HEK293 (cell line): ENCODE results near the gene BOD1.

ENCODE experiments used
- CTCF ChIA-PET: fragments of 350-600 bp; formaldehyde crosslinking; extraction: SDS; loops from one replicate; lab custom pipeline; 2021; ENCODE audit warnings: antibody characterized with exemption; lab: Yijun Ruan, JAX
- POLR2A ChIA-PET: fragments of 300-600 bp; formaldehyde crosslinking; extraction: SDS; loops from one replicate; lab custom pipeline; 2020; ENCODE audit warnings: antibody characterized with exemption, inconsistent platforms; lab: Yijun Ruan, JAX
- H3K27ac ChIP-seq: fragments of 200-500 bp; sonication (Bioruptor generic); 2 replicates; pipeline ENCODE4 v1.5.1; 2014; ENCODE audit warnings: low read depth, low read length, control low read depth, inconsistent platforms; ENCODE audit errors: extremely low read depth
- H3K36me3 ChIP-seq, 2 experiments: fragments of 200-500 bp in 1 of 2; sonication (Bioruptor generic) in 1 of 2; 1 replicate in 1 of 2; 2 replicates in 1 of 2; pipeline ENCODE4 v1.5.1; 2014 to 2017; ENCODE audit warnings: inconsistent platforms in 2 of 2, low read length in 2 of 2; ENCODE audit not compliant: control insufficient read depth in 2 of 2, insufficient read depth in 1 of 2
- H3K4me1 ChIP-seq: fragments of 200-500 bp; sonication (Bioruptor generic); 2 replicates; pipeline ENCODE4 v1.5.1; 2014; ENCODE audit warnings: mild to moderate bottlenecking, low read length, inconsistent platforms; ENCODE audit not compliant: control insufficient read depth, insufficient read depth
- H3K4me3 ChIP-seq: 2 replicates; pipeline ENCODE4 v1.5.1; 2011; ENCODE audit warnings: low read depth, mild to moderate bottlenecking, control low read depth, low read length, moderate library complexity
- H3K9me3 ChIP-seq: fragments of 200-500 bp; sonication (Bioruptor generic); 2 replicates; pipeline ENCODE4 v1.5.1; 2014; ENCODE audit warnings: low read depth, low read length, inconsistent platforms; ENCODE audit not compliant: control insufficient read depth, insufficient read depth
- ATF2 ChIP-seq: fragments of 450-650 bp; formaldehyde crosslinking; IDR thresholded peaks from 2 replicates; pipeline ENCODE4 v1.5.1; 2016; ENCODE audit warnings: missing biosample characterization, missing genetic modification characterization, low read depth
- BCL6B ChIP-seq: fragments of 450-650 bp; formaldehyde crosslinking; IDR thresholded peaks from 2 replicates; pipeline ENCODE4 v1.5.1; 2017; ENCODE audit warnings: missing biosample characterization, missing genetic modification characterization
- GLI4 ChIP-seq: fragments of 450-650 bp; formaldehyde crosslinking; IDR thresholded peaks from 2 replicates; pipeline ENCODE4 v1.5.1; 2016; ENCODE audit warnings: missing biosample characterization, missing genetic modification characterization
- GLIS2 ChIP-seq: fragments of 450-650 bp; formaldehyde crosslinking; IDR thresholded peaks from 2 replicates; pipeline ENCODE4 v1.5.1; 2016; ENCODE audit warnings: missing biosample characterization, missing genetic modification characterization
- KLF7 ChIP-seq: fragments of 450-650 bp; formaldehyde crosslinking; IDR thresholded peaks from 2 replicates; pipeline ENCODE4 v1.5.1; 2016; ENCODE audit warnings: missing biosample characterization, missing genetic modification characterization, borderline replicate concordance
- PBX3 ChIP-seq: sonication (generic); formaldehyde crosslinking; IDR thresholded peaks from 2 replicates; pipeline ENCODE4 v1.8.1; 2022; ENCODE audit warnings: mild to moderate bottlenecking, moderate library complexity, missing genetic modification reagents
- PRDM10 ChIP-seq: fragments of 450-650 bp; formaldehyde crosslinking; IDR thresholded peaks from 2 replicates; pipeline ENCODE4 v1.5.1; 2016; ENCODE audit warnings: missing biosample characterization, missing genetic modification characterization
- ZBTB6 ChIP-seq: fragments of 450-650 bp; formaldehyde crosslinking; IDR thresholded peaks from 2 replicates; pipeline ENCODE4 v1.5.1; 2017; ENCODE audit warnings: missing biosample characterization, missing genetic modification characterization
- ZBTB7A ChIP-seq: fragments of 450-650 bp; formaldehyde crosslinking; IDR thresholded peaks from 2 replicates; pipeline ENCODE4 v1.5.1; 2016; ENCODE audit warnings: low read depth, missing biosample characterization, missing genetic modification characterization
- ZFHX2 ChIP-seq: fragments of 450-650 bp; formaldehyde crosslinking; conservative IDR thresholded peaks from 2 replicates; pipeline ENCODE4 v1.5.1; 2016; ENCODE audit warnings: missing biosample characterization, missing genetic modification characterization
- ZNF112 ChIP-seq: fragments of 450-650 bp; formaldehyde crosslinking; IDR thresholded peaks from 2 replicates; pipeline ENCODE4 v1.5.0; 2017; ENCODE audit warnings: missing biosample characterization, missing genetic modification characterization
- ZNF133 ChIP-seq: fragments of 450-650 bp; formaldehyde crosslinking; IDR thresholded peaks from 2 replicates; pipeline ENCODE4 v1.5.1; 2016; ENCODE audit warnings: missing biosample characterization, missing genetic modification characterization
- ZNF157 ChIP-seq: fragments of 450-650 bp; formaldehyde crosslinking; IDR thresholded peaks from 2 replicates; pipeline ENCODE4 v1.5.1; 2016; ENCODE audit warnings: missing biosample characterization, missing genetic modification characterization
- ZNF19 ChIP-seq: fragments of 450-650 bp; formaldehyde crosslinking; IDR thresholded peaks from 2 replicates; pipeline ENCODE4; 2016; ENCODE audit warnings: missing biosample characterization, missing genetic modification characterization, low read depth
- ZNF24 ChIP-seq: fragments of 450-650 bp; formaldehyde crosslinking; IDR thresholded peaks from 2 replicates; pipeline ENCODE4 v1.5.1; 2016; ENCODE audit warnings: missing biosample characterization, missing genetic modification characterization
- ZNF280C ChIP-seq: fragments of 450-650 bp; formaldehyde crosslinking; IDR thresholded peaks from 2 replicates; pipeline ENCODE4 v1.5.1; 2016; ENCODE audit warnings: missing biosample characterization, missing genetic modification characterization
- ZNF335 ChIP-seq: fragments of 450-650 bp; formaldehyde crosslinking; conservative IDR thresholded peaks from 2 replicates; pipeline ENCODE4 v1.5.1; 2016; ENCODE audit warnings: missing biosample characterization, missing genetic modification characterization
- ZNF391 ChIP-seq: fragments of 450-650 bp; formaldehyde crosslinking; IDR thresholded peaks from 2 replicates; pipeline ENCODE4 v1.5.1; 2016; ENCODE audit warnings: low read depth, missing biosample characterization, missing genetic modification characterization, borderline replicate concordance
- ZNF404 ChIP-seq: fragments of 450-650 bp; formaldehyde crosslinking; IDR thresholded peaks from 2 replicates; pipeline ENCODE4 v1.5.1; 2017; ENCODE audit warnings: missing biosample characterization, missing genetic modification characterization
- ZNF596 ChIP-seq: fragments of 450-650 bp; IDR thresholded peaks from 2 replicates; pipeline ENCODE4 v1.5.0; 2018; ENCODE audit warnings: missing biosample characterization, mild to moderate bottlenecking, missing genetic modification characterization, moderate library complexity
- ZNF660 ChIP-seq: fragments of 450-650 bp; IDR thresholded peaks from 2 replicates; pipeline ENCODE4 v1.5.1; 2018; ENCODE audit warnings: missing biosample characterization, mild to moderate bottlenecking, missing genetic modification characterization

Gene BOD1

GRCh38 chr5:173645437-173645807, 29.0 kb upstream of the BOD1 start:
- Histone ChIP-seq H3K9me3 (no peaks in the 10 kb centered on the region), H3K4me1 (no peaks in the 10 kb centered on the region), H3K4me3 (no peak overlapping the region), H3K36me3 (no peaks in the 10 kb centered on the region), H3K27ac (no peak overlapping the region)
- ChIA-PET POLR2A (no interaction called here), CTCF (interaction anchor here (1.0 to 1.7 kb wide), 3 partner anchors 10 to 328 kb away, joined by 3 to 5 read pairs (median 3); no protein-coding TSS in a partner anchor)
- TF ChIP-seq ZNF391 (no peak), ZNF280C (no peak), ZNF112 (tag by site-specific recombination) (no peak), KLF7 (tag by site-specific recombination) (no peak), ZNF596 (tag by site-specific recombination) (no peak), ZNF24 (tag by site-specific recombination) (no peak), GLIS2 (tag by site-specific recombination) (no peak), ZNF19 (tag by site-specific recombination) (no peak), BCL6B (tag by site-specific recombination) (no peak), ATF2 (no peak), GLI4 (tag by site-specific recombination) (no peak), ZNF335 (tag by site-specific recombination) (no peak), ZBTB7A (tag by site-specific recombination) (no peak), PBX3 (CRISPR knock-in tag) (no peak), ZNF133 (tag by site-specific recombination) (no peak), ZFHX2 (tag by site-specific recombination) (no peak)

- H3K36me3 ChIP-seq = no peaks in the 10 kb centered on the region
- POLR2A ChIA-PET = no interaction called here
- no peak overlapping the region for H3K4me3 ChIP-seq
- H3K27ac ChIP-seq = no peak overlapping the region
- no peak for TF ChIP-seq ZBTB6
- TF ChIP-seq ZNF157 = no peak
- no peak for TF ChIP-seq PRDM10 (tag by site-specific recombination)
- no peak for TF ChIP-seq ZNF660 (tag by site-specific recombination)
- no peak for TF ChIP-seq ZNF404 (tag by site-specific recombination)
- no peaks in the 10 kb centered on the region for H3K4me1 ChIP-seq
- CTCF ChIA-PET = interaction anchor here (1.0 to 1.7 kb wide), 2 partner anchors 10 to 15 kb away, joined by 3 to 5 read pairs; no protein-coding TSS in a partner anchor
- H3K9me3 ChIP-seq = no peaks in the 10 kb centered on the region
Observed at GRCh38 chr5:173644673-173645436, 28.4 kb upstream of the BOD1 start.
